Kidney (tissue), 14 donors: ENCODE measurements around the gene SLC35F1. TPM values are rescaled to one million over a fixed set of nuclear protein-coding genes. Genes with fewer than 3 reads are reported as not detected.

Experiments used
- DNase-seq, 5 donors: peaks; one replicate each; pipeline ENCODE4 v3.0.0-alpha.2; 2013 to 2020
- FAIRE-seq: peaks from 2 replicates; lab custom pipeline; 2012; peaks lifted over from hg19 to GRCh38; lab: Jason Lieb, UNC
- H3K27ac ChIP-seq, 2 donors: one replicate each; pipeline ENCODE4 v1.7.0; 2013; ENCODE audit warnings: low read depth in 2 of 2, low read length in 2 of 2, inconsistent platforms in 1 of 2
- H3K27me3 ChIP-seq: one replicate; pipeline ENCODE4 v1.7.1; 2013; ENCODE audit warnings: low read length, inconsistent platforms; ENCODE audit not compliant: control insufficient read depth, insufficient read depth
- H3K36me3 ChIP-seq, 3 donors: one replicate each; pipeline versions ENCODE4 v1.7.0 to v1.7.1; 2013; ENCODE audit warnings: low read length in 3 of 3, control low read depth in 1 of 3, inconsistent platforms in 1 of 3; ENCODE audit not compliant: insufficient read depth in 3 of 3, control insufficient read depth in 2 of 3
- H3K4me1 ChIP-seq, 3 donors: one replicate each; pipeline versions ENCODE4 v1.7.0 to v1.7.1; 2013; ENCODE audit warnings: low read length in 3 of 3, inconsistent platforms in 1 of 3, low read depth in 1 of 3; ENCODE audit not compliant: control insufficient read depth in 2 of 3, insufficient read depth in 2 of 3
- H3K4me3 ChIP-seq, 3 donors: one replicate each; pipeline versions ENCODE4 v1.7.0 to v1.8.1; 2013; ENCODE audit warnings: low read length in 3 of 3, control low read depth in 1 of 3, inconsistent platforms in 1 of 3
- H3K9ac ChIP-seq, 3 donors: one replicate each; pipeline versions ENCODE4 v1.7.0 to v1.7.1; 2013; ENCODE audit warnings: low read length in 3 of 3, control low read depth in 1 of 3, inconsistent platforms in 1 of 3
- H3K9me3 ChIP-seq, 3 donors: one replicate each; pipeline versions ENCODE4 v1.7.0 to v1.7.1; 2013; ENCODE audit warnings: low read length in 3 of 3, control low read depth in 1 of 3, inconsistent platforms in 1 of 3; ENCODE audit not compliant: control insufficient read depth in 2 of 3, insufficient read depth in 1 of 3
- intact Hi-C: fragments of 100-400 bp; cut with DNase I; formaldehyde crosslinking; loops from one replicate; pipeline ENCODE4 v1.11.1; 2022
- polyA plus RNA-seq: library from polyadenylated mRNA; stranded (reverse); fragments of 350-450 nt; fragmentation: Illumina TruSeq; extraction: RNeasy Lipid Tissue Mini Kit (QIAGEN cat#74804); gene quantifications from one replicate; pipeline ENCODE4 v1.2.3, GENCODE V29; 2014; ENCODE audit warnings: low read depth, low replicate concordance; ENCODE audit not compliant: insufficient read depth
- total RNA-seq: library from RNA; stranded (reverse); fragmentation: NEBNext Ultra II Directional; extraction: Animal tissue kit (Norgen Biotek cat#: 25700); gene quantifications from one replicate; pipeline ENCODE4 v1.2.1, GENCODE V29; 2021
- TF ChIP-seq, protein P1 (sequence below): IDR thresholded peaks from 3 replicates; pipeline ENCODE4 v1.5.1; 2012; ENCODE audit warnings: mild to moderate bottlenecking, moderate library complexity, borderline replicate concordance; ENCODE audit not compliant: insufficient read depth; ENCODE audit errors: extremely low read depth
- donor health status: control.
- donor health status: control.
- donor health status: control.
- donor health status: control.
- donor health status: control.
- donor health status: DM: yes; HTN: yes; CAD: no.
- donor health status: Normal renal cell carcinoma (clear cell type).

SLC35F1 gene
- total and polyA plus RNA-seq, 2 donors from 2014 or later, result 0.28 to 0.63 TPM

DNA sequence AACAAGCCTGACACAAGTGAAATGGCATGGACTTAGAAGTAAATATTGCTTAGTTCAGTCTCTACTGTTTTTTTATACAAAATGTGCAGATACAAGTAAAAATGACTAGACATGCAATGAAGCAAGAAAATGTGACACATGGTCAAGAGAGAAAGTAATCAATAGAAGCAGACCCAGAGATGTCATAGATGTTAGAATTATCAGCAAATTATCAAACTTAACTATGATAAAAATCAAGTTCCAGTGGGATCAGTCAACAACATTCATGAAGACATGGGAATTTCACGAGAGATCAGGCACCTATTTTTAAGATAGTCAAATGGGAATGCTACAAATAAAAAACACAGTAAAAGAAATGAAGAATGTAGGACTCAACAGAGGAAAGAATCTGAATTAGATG is 267.0 kb downstream of the SLC35F1 start:
- FAIRE-seq (no peak), DNase-seq (no peak)
- intact Hi-C loops, result no loop called here
- no peak overlapping the region for H3K9ac ChIP-seq
- H3K4me3 ChIP-seq, result no peak overlapping the region
- TF ChIP-seq, protein P1, sequence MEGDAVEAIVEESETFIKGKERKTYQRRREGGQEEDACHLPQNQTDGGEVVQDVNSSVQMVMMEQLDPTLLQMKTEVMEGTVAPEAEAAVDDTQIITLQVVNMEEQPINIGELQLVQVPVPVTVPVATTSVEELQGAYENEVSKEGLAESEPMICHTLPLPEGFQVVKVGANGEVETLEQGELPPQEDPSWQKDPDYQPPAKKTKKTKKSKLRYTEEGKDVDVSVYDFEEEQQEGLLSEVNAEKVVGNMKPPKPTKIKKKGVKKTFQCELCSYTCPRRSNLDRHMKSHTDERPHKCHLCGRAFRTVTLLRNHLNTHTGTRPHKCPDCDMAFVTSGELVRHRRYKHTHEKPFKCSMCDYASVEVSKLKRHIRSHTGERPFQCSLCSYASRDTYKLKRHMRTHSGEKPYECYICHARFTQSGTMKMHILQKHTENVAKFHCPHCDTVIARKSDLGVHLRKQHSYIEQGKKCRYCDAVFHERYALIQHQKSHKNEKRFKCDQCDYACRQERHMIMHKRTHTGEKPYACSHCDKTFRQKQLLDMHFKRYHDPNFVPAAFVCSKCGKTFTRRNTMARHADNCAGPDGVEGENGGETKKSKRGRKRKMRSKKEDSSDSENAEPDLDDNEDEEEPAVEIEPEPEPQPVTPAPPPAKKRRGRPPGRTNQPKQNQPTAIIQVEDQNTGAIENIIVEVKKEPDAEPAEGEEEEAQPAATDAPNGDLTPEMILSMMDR, result no peak
- no peaks in the 10 kb centered on the region for H3K36me3 ChIP-seq
- H3K4me1 ChIP-seq, result no peaks in the 10 kb centered on the region
- H3K27ac ChIP-seq, result no peak overlapping the region
- H3K27me3 ChIP-seq, result no peaks in the 10 kb centered on the region
- H3K9me3 ChIP-seq, result peaks cover 0 to 12% (median 6%) of the 10 kb centered on the region in 3 donors

DNA sequence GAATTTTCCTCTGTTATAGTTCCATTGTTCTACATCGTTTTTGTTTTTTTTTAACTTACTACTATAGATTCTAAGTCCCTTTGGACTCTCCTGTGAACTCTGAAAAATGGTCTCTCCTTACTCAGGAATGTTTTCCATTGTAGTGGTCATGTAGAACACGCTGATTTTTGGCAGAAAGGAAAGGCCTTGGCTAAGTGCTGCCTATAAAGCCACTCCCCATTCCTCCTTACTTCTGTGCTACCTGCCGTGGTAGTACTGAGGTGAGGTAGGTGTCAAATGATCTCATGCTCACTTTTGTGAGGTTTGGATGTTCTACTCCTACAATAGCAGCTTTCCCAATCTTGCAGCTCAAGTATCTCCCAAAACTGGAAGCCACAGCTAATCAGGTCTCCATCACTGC is 270.7 kb downstream of the SLC35F1 start:
- no peak for FAIRE-seq
- TF ChIP-seq, protein P1, result no peak

DNA sequence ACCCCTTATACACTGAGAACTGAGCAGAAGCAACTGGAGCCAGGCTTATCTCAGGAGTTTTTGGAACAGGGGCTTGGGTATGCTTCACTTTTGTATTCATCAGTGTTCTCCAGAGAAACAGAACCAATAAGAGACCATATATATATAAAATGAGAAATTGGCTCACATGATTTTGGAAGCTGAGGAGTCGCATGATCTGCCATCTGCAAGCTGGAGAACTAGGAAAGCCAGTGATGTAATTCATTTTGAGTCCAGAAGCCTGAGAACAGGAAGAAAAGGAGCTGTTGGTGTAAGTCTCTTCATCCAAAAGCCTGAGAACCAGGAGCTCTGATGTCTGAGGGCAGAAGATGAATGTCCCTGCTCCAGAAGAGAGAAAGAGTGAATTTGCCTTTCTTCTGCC is 272.0 kb downstream of the SLC35F1 start:
- Histone ChIP-seq H3K27me3 (no peaks in the 10 kb centered on the region), H3K27ac (no peak overlapping the region), H3K4me1 (no peaks in the 10 kb centered on the region), H3K9me3 (peaks cover 0 to 5% (median 2%) of the 10 kb centered on the region in 3 donors), H3K36me3 (no peaks in the 10 kb centered on the region), H3K9ac (no peak overlapping the region), H3K4me3 (no peak overlapping the region)
- TF ChIP-seq, protein P1, result no peak
- FAIRE-seq, result no peak
- intact Hi-C loops, result no loop called here
- no peak for DNase-seq

More for the DNA sequence above, 270.7 kb downstream of the SLC35F1 start:
- Histone ChIP-seq H3K36me3 (no peaks in the 10 kb centered on the region), H3K27ac (no peak overlapping the region), H3K9ac (no peak overlapping the region), H3K4me3 (no peak overlapping the region), H3K4me1 (no peaks in the 10 kb centered on the region), H3K9me3 (peaks cover 0 to 12% (median 6%) of the 10 kb centered on the region in 3 donors), H3K27me3 (no peaks in the 10 kb centered on the region)
- intact Hi-C loops, result no loop called here
- DNase-seq, result no peak
